ENCODE results near the gene C2orf72.
A peak's percentile ranks its signal among the peaks of the same experiment; 100 is the strongest.
"Not testable (repeated sequence)": the region's sequence is repeated elsewhere in the genome, so short reads cannot be mapped to it uniquely, and the experiment has no call there.

The C2orf72 gene

GRCh38 chr2:231015478-231015877 lies 21.8 kb upstream of the C2orf72 start:
- no peak for DNase-seq

- DNase-seq = no peak
These were observed 21.4 kb upstream of the C2orf72 start for GRCh38 chr2:231015926-231016325.

GRCh38 chr2:231016566-231017230 lies 20.6 kb upstream of the C2orf72 start:
- DNase-seq = no peak

- peak in 1 of 2 donors; percentile 14 for DNase-seq
These were observed 20.1 kb upstream of the C2orf72 start for GRCh38 chr2:231017231-231017598.

GRCh38 chr2:231018184-231018583 lies 19.1 kb upstream of the C2orf72 start:
- DNase-seq = no peak

- not testable (repeated sequence) for DNase-seq
These were observed 12.3 kb upstream of the C2orf72 start for GRCh38 chr2:231025059-231025458.

- DNase-seq = no peak
These were observed 8.4 kb upstream of the C2orf72 start for GRCh38 chr2:231028889-231029288.

- DNase-seq = no peak
These were observed 7.8 kb upstream of the C2orf72 start for GRCh38 chr2:231029563-231029962.

- no peak for DNase-seq
These were observed 6.6 kb upstream of the C2orf72 start for GRCh38 chr2:231030725-231031124.

- DNase-seq = no peak
These were observed 4.7 kb upstream of the C2orf72 start for GRCh38 chr2:231032575-231033140.

- DNase-seq = no peak
These were observed 3.9 kb upstream of the C2orf72 start for GRCh38 chr2:231033147-231034132.

- DNase-seq = no peak
These were observed 2.9 kb upstream of the C2orf72 start for GRCh38 chr2:231034291-231034882.

GRCh38 chr2:231036131-231036530 lies 1.2 kb upstream of the C2orf72 start:
- DNase-seq = no peak

GRCh38 chr2:231036578-231037106 lies 681 bp upstream of the C2orf72 start:
- DNase-seq = no peak

GRCh38 chr2:231037731-231038482 lies 584 bp downstream of the C2orf72 start:
- DNase-seq = peak in 1 of 2 donors; percentile 18

GRCh38 chr2:231038483-231039293 lies 1.4 kb downstream of the C2orf72 start:
- DNase-seq = no peak

- DNase-seq = no peak
These were observed 2.0 kb downstream of the C2orf72 start for GRCh38 chr2:231039294-231039664.

GRCh38 chr2:231039821-231040364 lies 2.6 kb downstream of the C2orf72 start:
- DNase-seq = no peak

GRCh38 chr2:231041061-231041689 lies 3.9 kb downstream of the C2orf72 start:
- DNase-seq = no peak

- DNase-seq = no peak
These were observed 6.5 kb downstream of the C2orf72 start for GRCh38 chr2:231043796-231044195.

- DNase-seq = no peak
These were observed 9.6 kb downstream of the C2orf72 start for GRCh38 chr2:231046916-231047273.

All from stimulated activated CD4-positive, alpha-beta T cell treated with anti-CD3 and anti-CD28 coated beads, Interleukin-2, amount 100 ng/mL, for 24 hours (primary cell).